Stomach smooth muscle (tissue), 2 donors: ENCODE measurements around the gene TBC1D16.

Experiments
- H3K27ac ChIP-seq: one replicate; pipeline ENCODE4 v1.7.0; 2013; ENCODE audit warnings: mild to moderate bottlenecking, low read length, inconsistent platforms
- H3K27me3 ChIP-seq, 2 donors: one replicate each; pipeline ENCODE4 v1.7.0; 2013; ENCODE audit warnings: low read length in 2 of 2; ENCODE audit not compliant: insufficient read depth in 2 of 2, control insufficient read depth in 1 of 2
- H3K36me3 ChIP-seq, 2 donors: one replicate each; pipeline ENCODE4 v1.7.0; 2013; ENCODE audit warnings: low read length in 2 of 2; ENCODE audit not compliant: control insufficient read depth in 2 of 2, insufficient read depth in 2 of 2
- H3K4me1 ChIP-seq: one replicate; pipeline ENCODE4 v1.7.0; 2013; ENCODE audit warnings: low read length; ENCODE audit not compliant: control insufficient read depth, insufficient read depth
- H3K4me3 ChIP-seq, 2 donors: one replicate each; pipeline ENCODE4 v1.7.0; 2013; ENCODE audit warnings: low read length in 2 of 2
- H3K9ac ChIP-seq, 2 donors: one replicate each; pipeline ENCODE4 v1.7.0; 2013; ENCODE audit warnings: low read length in 2 of 2, mild to moderate bottlenecking in 1 of 2
- H3K9me3 ChIP-seq, 2 donors: one replicate each; pipeline ENCODE4 v1.7.0; 2013; ENCODE audit warnings: low read length in 2 of 2; ENCODE audit not compliant: control insufficient read depth in 2 of 2
- donor health status: healthy.
- donor health status: Pancreatic carcinoma.

Gene TBC1D16

GRCh38 chr17:79913896-79914812 is 121.5 kb downstream of the TBC1D16 start:
- Histone ChIP-seq H3K4me1 (peaks cover 6% of the 10 kb centered on the region), H3K9me3 (no peaks in the 10 kb centered on the region), H3K27ac (no peak overlapping the region), H3K9ac (no peak overlapping the region), H3K4me3 (no peak overlapping the region), H3K36me3 (no peaks in the 10 kb centered on the region), H3K27me3 (peaks cover 11 to 13% of the 10 kb centered on the region in 2 donors)

DNA sequence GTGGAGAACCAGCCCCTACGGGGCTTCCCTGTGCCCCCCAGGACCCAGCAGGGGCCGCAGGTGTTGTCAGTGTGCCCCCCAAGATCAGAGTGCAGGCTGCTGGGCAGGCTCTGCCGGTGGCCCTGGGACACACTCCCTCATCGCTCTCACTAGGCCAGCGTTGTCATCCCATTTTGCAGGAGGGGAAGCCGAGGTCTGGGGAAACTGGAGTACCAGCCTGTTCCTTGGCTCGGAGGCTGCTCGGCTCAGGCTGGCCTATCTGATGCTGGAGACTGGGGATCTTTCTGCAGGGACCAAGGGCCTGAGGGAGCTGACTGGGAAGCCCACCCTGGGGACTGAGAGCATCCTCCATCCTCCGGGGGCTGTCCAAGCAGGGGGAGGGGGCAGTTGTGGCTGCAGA is 122.2 kb downstream of the TBC1D16 start:
- Histone ChIP-seq H3K27me3 (peaks cover 11 to 13% of the 10 kb centered on the region in 2 donors), H3K27ac (no peak overlapping the region), H3K36me3 (no peaks in the 10 kb centered on the region), H3K9ac (no peak overlapping the region), H3K4me1 (no peaks in the 10 kb centered on the region), H3K4me3 (no peak overlapping the region), H3K9me3 (no peaks in the 10 kb centered on the region)

GRCh38 chr17:79912552-79913330 is 122.9 kb downstream of the TBC1D16 start:
- no peaks in the 10 kb centered on the region for H3K9me3 ChIP-seq
- no peaks in the 10 kb centered on the region for H3K36me3 ChIP-seq
- H3K27ac ChIP-seq = no peak overlapping the region
- H3K4me1 ChIP-seq = no peaks in the 10 kb centered on the region
- H3K4me3 ChIP-seq = no peak overlapping the region
- H3K27me3 ChIP-seq = peaks cover 13 to 14% of the 10 kb centered on the region in 2 donors
- H3K9ac ChIP-seq = no peak overlapping the region

DNA sequence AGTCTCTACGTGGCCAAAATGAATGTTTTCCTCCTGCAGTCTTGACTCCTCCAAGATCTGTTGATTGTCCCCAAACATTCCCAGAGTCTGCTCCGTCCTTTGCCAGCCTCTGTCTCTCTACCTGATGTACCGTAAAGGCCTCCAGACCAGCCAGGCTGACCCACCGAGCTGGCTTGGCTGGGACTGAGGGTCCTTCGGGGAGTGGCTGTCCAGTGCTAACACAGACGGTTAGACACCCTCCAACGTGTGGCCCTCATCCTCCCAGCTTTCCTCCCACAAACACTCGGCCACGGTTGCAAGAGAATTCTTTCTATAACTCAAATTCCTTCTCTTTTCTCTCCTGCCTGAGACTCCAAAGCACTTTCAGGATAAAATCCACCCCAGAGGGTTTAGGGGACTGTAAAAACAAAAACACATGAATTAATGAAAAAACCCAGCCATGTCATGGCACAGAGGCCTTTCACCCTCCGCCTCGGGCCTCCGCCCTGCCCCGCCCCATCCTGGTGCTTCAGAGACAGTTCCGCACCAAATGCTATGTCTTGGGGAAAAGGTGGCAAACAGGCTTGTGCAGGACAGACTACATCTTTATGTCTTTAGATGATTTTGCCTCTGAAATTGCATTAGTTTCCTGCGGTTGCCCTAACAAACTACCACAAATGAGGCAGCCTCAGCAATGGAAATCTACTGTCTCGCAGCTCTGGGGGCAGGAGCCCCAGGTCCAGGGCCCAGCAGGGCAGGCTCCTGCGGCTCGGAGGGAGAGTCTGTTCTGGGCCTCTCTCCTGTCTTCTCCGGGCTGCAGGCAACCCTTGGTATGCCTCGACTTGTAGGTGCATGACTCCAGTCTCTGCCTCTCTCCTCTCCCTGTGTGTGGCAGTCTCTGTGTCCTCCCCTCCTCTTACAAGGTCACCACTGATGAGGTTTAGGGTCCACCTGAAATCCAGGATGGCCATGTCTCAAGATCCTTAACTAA is 124.0 kb downstream of the TBC1D16 start:
- no peaks in the 10 kb centered on the region for H3K9me3 ChIP-seq
- H3K27ac ChIP-seq = no peak overlapping the region
- peaks cover 9 to 11% of the 10 kb centered on the region in 2 donors for H3K27me3 ChIP-seq
- no peaks in the 10 kb centered on the region for H3K4me1 ChIP-seq
- no peaks in the 10 kb centered on the region for H3K36me3 ChIP-seq
- no peak overlapping the region for H3K9ac ChIP-seq
- no peak overlapping the region for H3K4me3 ChIP-seq

GRCh38 chr17:79910985-79911361 is 124.7 kb downstream of the TBC1D16 start:
- Histone ChIP-seq H3K9me3 (no peaks in the 10 kb centered on the region), H3K9ac (no peak overlapping the region), H3K4me3 (no peak overlapping the region), H3K27me3 (peaks cover 10 to 14% of the 10 kb centered on the region in 2 donors), H3K36me3 (no peaks in the 10 kb centered on the region), H3K27ac (no peak overlapping the region), H3K4me1 (no peaks in the 10 kb centered on the region)

DNA sequence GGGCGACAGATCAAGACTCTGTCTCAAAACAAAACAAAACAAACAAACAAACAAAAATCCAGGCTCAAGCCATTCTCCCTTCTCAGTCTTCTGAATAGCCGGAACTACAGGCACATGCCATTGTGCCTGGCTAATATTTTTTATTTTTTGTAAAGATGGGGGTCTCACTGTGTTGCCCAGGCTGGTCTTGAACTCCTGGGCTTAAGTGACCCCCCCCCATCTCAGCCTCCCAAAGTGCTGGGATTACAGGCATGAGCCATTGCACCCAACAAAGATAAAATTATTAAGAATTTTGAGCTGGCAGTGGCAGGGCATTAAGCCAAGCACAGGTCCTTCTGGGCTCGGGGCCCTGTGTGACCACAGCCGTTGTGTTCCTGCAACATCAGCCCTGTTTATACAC is 126.6 kb downstream of the TBC1D16 start:
- H3K27ac ChIP-seq = no peak overlapping the region
- H3K9me3 ChIP-seq = no peaks in the 10 kb centered on the region
- no peak overlapping the region for H3K9ac ChIP-seq
- H3K27me3 ChIP-seq = peaks cover 13 to 20% of the 10 kb centered on the region in 2 donors
- no peak overlapping the region for H3K4me3 ChIP-seq
- H3K4me1 ChIP-seq = no peaks in the 10 kb centered on the region
- H3K36me3 ChIP-seq = no peaks in the 10 kb centered on the region

- H3K27me3 ChIP-seq = peaks cover 13 to 22% of the 10 kb centered on the region in 2 donors
- no peak overlapping the region for H3K9ac ChIP-seq
These were observed 127.8 kb downstream of the TBC1D16 start for GRCh38 chr17:79907850-79908249.

GRCh38 chr17:79907217-79907715 is 128.4 kb downstream of the TBC1D16 start:
- Histone ChIP-seq H3K36me3 (no peaks in the 10 kb centered on the region), H3K27me3 (peaks cover 13 to 23% of the 10 kb centered on the region in 2 donors), H3K9ac (no peak overlapping the region), H3K9me3 (no peaks in the 10 kb centered on the region), H3K4me3 (no peak overlapping the region), H3K27ac (no peak overlapping the region), H3K4me1 (no peaks in the 10 kb centered on the region)

More at GRCh38 chr17:79907850-79908249, 127.8 kb downstream of the TBC1D16 start:
- Histone ChIP-seq H3K4me1 (no peaks in the 10 kb centered on the region), H3K9me3 (no peaks in the 10 kb centered on the region), H3K36me3 (no peaks in the 10 kb centered on the region), H3K4me3 (no peak overlapping the region), H3K27ac (no peak overlapping the region)

DNA sequence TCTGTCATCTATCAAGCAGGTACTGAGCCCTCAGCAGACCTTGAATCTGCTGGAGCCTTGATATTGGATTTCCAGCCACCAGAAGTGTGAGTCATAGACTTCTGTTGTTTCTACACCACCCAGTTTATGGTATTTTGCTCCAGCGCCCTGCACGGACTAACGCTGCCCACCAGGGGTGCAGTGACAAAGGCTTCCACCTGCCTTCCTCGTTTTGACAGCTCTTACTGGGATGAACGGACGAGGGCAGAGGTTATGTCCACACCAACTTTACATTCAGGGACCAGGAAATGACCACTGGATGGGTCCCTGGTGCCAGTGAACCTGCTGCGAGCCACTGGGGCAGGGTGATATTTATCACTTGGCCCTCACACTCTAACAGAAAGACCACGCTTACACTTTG is 129.8 kb downstream of the TBC1D16 start:
- Histone ChIP-seq H3K9ac (no peak overlapping the region), H3K27me3 (peaks cover 12 to 25% of the 10 kb centered on the region in 2 donors), H3K4me1 (no peaks in the 10 kb centered on the region), H3K27ac (no peak overlapping the region), H3K36me3 (no peaks in the 10 kb centered on the region), H3K9me3 (no peaks in the 10 kb centered on the region), H3K4me3 (no peak overlapping the region)

GRCh38 chr17:79904865-79905264 is 130.8 kb downstream of the TBC1D16 start:
- Histone ChIP-seq H3K27me3 (peaks cover 10 to 24% of the 10 kb centered on the region in 2 donors), H3K4me1 (no peaks in the 10 kb centered on the region), H3K9ac (no peak overlapping the region), H3K36me3 (no peaks in the 10 kb centered on the region), H3K4me3 (no peak overlapping the region), H3K9me3 (peaks cover 0 to under 1% of the 10 kb centered on the region in 2 donors), H3K27ac (no peak overlapping the region)
